ENCODE results near the gene NOD2. TPM values are rescaled to one million over a fixed set of nuclear protein-coding genes. Genes with fewer than 3 reads are reported as not detected.

NOD2 gene
- total and polyA plus RNA-seq, 2 of the 13 experiments (the other 11 are each of a cell fraction or from before 2014, with no cell fraction given) = 0.27 to 0.81 TPM

GRCh38 chr16:50665128-50665878 is 28.1 kb upstream of the NOD2 start (continued):
- TF ChIP-seq, protein P1, sequence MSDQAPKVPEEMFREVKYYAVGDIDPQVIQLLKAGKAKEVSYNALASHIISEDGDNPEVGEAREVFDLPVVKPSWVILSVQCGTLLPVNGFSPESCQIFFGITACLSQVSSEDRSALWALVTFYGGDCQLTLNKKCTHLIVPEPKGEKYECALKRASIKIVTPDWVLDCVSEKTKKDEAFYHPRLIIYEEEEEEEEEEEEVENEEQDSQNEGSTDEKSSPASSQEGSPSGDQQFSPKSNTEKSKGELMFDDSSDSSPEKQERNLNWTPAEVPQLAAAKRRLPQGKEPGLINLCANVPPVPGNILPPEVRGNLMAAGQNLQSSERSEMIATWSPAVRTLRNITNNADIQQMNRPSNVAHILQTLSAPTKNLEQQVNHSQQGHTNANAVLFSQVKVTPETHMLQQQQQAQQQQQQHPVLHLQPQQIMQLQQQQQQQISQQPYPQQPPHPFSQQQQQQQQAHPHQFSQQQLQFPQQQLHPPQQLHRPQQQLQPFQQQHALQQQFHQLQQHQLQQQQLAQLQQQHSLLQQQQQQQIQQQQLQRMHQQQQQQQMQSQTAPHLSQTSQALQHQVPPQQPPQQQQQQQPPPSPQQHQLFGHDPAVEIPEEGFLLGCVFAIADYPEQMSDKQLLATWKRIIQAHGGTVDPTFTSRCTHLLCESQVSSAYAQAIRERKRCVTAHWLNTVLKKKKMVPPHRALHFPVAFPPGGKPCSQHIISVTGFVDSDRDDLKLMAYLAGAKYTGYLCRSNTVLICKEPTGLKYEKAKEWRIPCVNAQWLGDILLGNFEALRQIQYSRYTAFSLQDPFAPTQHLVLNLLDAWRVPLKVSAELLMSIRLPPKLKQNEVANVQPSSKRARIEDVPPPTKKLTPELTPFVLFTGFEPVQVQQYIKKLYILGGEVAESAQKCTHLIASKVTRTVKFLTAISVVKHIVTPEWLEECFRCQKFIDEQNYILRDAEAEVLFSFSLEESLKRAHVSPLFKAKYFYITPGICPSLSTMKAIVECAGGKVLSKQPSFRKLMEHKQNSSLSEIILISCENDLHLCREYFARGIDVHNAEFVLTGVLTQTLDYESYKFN (CRISPR knock-in tag; conservative IDR thresholded peaks at IDR 0.05) = no peak
- TF ChIP-seq U2AF1 (optimal IDR thresholded peaks at IDR 0.05; ENCODE audit: low read depth, low read length) = no peak
- TF ChIP-seq NCOR1 (IDR thresholded peaks at IDR 0.05; ENCODE audit: borderline replicate concordance, low read length) = no peak
- no peak for TF ChIP-seq ZNF790 (CRISPR knock-in tag; IDR thresholded peaks at IDR 0.05; ENCODE audit: borderline replicate concordance)
- TF ChIP-seq, protein P2, sequence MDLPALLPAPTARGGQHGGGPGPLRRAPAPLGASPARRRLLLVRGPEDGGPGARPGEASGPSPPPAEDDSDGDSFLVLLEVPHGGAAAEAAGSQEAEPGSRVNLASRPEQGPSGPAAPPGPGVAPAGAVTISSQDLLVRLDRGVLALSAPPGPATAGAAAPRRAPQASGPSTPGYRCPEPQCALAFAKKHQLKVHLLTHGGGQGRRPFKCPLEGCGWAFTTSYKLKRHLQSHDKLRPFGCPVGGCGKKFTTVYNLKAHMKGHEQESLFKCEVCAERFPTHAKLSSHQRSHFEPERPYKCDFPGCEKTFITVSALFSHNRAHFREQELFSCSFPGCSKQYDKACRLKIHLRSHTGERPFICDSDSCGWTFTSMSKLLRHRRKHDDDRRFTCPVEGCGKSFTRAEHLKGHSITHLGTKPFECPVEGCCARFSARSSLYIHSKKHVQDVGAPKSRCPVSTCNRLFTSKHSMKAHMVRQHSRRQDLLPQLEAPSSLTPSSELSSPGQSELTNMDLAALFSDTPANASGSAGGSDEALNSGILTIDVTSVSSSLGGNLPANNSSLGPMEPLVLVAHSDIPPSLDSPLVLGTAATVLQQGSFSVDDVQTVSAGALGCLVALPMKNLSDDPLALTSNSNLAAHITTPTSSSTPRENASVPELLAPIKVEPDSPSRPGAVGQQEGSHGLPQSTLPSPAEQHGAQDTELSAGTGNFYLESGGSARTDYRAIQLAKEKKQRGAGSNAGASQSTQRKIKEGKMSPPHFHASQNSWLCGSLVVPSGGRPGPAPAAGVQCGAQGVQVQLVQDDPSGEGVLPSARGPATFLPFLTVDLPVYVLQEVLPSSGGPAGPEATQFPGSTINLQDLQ (CRISPR knock-in tag; IDR thresholded peaks at IDR 0.05) = no peak
- no peak for TF ChIP-seq ZBTB40 (IDR thresholded peaks at IDR 0.05)
- TF ChIP-seq ZBTB40 (CRISPR knock-in tag; IDR thresholded peaks at IDR 0.05) = no peak
- TF ChIP-seq RORA (CRISPR knock-in tag; IDR thresholded peaks at IDR 0.05) = no peak
- no peak for TF ChIP-seq RFXANK (CRISPR knock-in tag; IDR thresholded peaks at IDR 0.05)
- no peak for TF ChIP-seq ZNF615 (CRISPR knock-in tag; IDR thresholded peaks at IDR 0.05; ENCODE audit: borderline replicate concordance)

Data from HepG2 (cell line).